LHCN-M2 (cell line): ENCODE data around the gene REXO2. TPM values are rescaled to one million over a fixed set of nuclear protein-coding genes. Genes with fewer than 3 reads are reported as not detected.

Source experiments
- DNase-seq: peaks from one replicate; pipeline ENCODE4 v3.0.0-alpha.2; 2012; ENCODE audit warnings: low read depth
- polyA plus RNA-seq: library from polyadenylated mRNA; unstranded; fragments of >200 nt; gene quantifications from one replicate; pipeline ENCODE4 v1.2.1, GENCODE V29; 2012; ENCODE audit warnings: missing spikeins
- total RNA-seq: library from RNA; depleted of rRNA; stranded (reverse); fragments of >200 nt; gene quantifications from 2 replicates; pipeline ENCODE4 v1.2.3, GENCODE V29; 2014; rRNA removed

The REXO2 gene
- total RNA-seq, result 177 and 185 TPM in 2 replicates
- polyA plus RNA-seq, result 150 TPM

GRCh38 chr11:114439229-114440120 is at the start of gene REXO2:
Gene REXO2, plus strand, starts transcription at chr11:114439467. Its CDS starts 62 bp downstream, at chr11:114439529.
- peak; percentile 93 for DNase-seq

DNA sequence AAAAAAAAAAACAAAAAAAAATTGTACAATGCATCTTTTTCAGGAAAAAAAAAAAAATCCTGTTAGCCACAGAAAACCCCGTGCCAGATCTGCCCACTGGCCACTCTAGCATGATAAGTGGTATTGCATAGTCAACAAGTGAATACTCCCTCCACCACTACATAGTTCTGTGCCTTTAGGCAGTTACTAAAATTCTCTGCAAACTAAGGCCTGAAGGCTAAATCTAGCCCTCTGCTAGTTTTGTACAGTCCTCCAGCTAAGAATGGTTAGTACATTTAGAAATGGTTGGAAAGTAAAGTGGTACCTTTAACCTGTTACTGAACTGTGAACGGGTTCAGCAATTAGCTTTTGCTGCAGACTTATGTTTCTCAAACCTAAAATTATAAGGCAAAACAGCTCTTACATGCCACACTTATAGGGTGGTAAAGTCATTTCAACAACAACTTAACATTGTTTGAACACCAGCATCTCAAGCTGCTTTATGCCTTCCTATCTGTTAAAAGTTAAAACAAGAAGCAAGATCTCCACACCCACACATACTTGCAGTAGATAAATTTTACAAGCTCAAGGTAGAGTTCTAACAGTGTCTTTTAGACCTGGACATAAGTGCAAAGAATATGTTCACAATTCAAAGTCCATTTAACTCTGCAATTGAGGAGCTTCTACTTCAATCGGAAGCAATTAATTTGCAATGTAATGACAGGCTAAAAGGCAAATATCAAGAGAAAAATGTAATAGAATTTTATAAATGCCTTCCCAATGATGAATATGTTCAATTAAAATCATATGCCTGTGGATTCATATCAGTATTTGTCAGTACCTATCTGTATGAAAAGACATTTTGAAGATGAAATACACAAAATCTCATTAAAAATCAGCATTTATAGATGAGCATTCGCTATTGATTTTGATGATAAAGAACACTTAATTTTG is 46.3 kb upstream of the REXO2 start:
- DNase-seq, result no peak

GRCh38 chr11:114395736-114396135 is 43.5 kb upstream of the REXO2 start:
- no peak for DNase-seq

DNA sequence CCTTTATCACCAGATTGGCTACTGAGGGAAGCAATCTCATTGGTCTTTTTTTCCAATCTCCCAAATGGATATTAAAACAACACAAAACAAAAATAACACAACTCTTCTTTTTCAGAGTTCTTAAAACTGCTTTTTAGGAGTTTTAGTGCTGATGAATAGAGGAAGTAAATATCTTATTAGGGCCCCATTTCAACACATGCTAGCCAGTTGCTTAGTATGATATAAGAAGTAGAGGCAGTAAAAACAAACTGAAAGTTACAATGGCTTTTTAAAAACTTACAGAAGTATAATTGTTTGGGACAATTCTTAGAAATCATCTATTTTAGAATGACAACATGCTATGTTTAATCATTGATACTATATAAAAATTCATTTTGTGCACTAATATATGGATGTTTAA is 42.4 kb upstream of the REXO2 start:
- DNase-seq, result no peak

- DNase-seq, result no peak
Observed at GRCh38 chr11:114397349-114397982, 41.8 kb upstream of the REXO2 start.

DNA sequence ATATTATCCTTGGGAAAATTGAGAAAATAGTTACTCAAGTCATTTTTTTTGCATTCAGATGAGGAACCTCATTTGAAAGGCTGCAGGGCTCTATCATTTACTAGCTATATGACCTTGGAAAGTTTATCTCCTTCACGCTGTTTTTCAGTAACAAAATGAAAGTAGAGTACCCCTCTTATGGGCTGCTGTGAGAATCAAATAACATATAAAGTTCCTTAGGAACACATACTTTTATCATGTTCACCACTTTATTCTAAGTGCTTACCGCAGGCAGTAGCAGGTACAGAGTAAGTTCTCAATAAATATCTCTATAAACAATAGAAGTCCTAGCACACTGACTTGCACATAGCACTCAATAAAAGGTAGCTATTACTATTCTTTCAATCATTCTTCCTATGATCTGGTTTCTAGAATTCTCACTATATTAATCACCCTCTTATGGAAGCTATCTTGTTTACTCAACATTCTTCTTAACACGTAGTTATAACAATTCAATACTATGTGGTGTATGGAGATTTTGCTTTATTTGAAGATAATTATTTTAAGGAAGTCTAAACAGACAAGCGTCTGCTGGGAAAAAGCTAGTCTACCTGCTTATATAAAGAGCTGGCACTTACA is 40.9 kb upstream of the REXO2 start:
- no peak for DNase-seq

DNA sequence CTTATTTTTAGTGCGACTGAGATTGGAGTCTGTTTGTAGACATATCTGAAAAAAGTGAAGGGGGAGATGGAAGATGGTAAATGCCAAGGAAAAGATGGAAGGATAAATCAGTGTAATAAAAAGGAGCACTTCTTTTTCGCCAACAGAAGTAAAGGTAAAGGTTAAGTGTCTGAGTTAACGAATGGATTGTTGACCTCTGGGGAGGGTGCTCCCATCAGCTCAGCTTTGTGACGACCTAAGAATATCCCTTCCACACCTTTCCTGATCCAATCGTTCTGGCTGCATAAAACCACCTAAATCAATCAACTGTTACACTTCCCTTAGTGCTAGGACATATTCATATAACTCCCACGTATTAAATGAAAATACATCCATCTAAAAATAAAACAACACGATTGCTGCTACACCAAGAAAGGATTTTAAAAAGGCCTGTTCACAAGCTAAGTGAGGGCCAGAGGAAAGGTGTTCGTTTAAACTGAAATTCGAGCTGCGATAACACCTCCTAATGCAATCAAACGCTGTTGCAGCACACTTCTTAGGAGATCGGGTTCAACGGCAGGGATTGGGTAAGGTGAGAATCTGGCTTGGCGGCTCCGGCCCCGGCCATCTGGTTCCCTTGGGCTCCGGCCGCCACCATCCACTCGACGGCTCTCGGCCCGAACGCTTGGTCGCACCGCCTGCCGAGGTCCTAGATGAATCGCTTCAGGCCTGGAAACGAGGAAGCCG is 39.6 kb upstream of the REXO2 start:
- no peak for DNase-seq

DNA sequence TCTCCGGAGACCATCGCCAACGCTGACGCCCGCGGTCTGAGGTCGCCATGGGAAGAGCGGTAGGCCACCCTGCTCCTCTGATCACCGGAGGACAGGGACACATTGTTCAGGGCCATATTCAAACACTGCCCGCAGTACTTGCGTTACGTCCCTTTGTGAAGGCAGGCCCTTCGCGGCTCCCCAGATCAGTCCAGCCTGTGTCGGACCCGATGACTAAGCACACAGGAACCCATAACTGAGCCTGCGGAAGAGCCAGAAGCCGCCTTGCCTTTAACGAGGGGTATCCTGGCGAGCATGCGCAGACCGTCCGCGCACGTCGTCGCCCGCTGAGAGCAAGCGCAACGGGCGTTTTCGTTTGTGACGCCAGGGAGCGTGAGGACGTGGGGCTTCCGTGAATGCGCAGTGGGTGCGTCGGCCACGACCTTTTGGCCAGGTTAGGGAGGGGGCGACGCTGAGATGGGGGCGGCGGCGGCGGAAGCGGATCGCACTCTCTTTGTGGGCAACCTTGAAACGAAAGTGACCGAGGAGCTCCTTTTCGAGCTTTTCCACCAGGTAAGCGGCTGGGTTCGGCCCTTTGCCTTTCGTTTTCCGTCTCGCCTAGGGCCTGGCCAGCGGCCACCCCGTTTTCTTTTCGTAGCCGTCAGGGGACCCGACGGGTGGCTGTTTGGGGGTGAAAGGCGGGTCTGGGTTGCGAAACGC is 38.9 kb upstream of the REXO2 start, which contains the start of the genes C11orf71 and RBM7:
Gene C11orf71 (minus strand): TSS at position 296 of the 699 bp plus-strand sequence. CDS start 180 bp downstream, at position 116.
Gene RBM7 (plus strand): TSS at position 451 of the 699 bp plus-strand sequence. CDS start 6 bp downstream, at position 457.
- DNase-seq, result peak; percentile 99

DNA sequence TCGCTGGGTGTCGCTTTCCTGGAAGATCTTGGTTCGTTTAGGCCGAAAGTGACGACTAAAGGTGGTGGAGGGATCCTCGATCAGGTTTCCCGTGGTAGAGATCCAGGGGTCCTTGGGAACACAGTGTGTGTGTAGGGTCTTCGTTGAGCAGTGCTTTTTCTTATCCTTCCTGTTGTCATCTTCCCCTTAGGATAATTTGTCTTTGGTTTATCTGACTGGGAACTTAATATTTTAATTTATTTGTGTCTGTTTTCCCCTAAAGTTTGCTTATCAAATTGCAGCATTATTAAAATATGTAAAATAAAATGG is 38.4 kb upstream of the REXO2 start:
- DNase-seq, result no peak

GRCh38 chr11:114401311-114401710 is 38.0 kb upstream of the REXO2 start:
- DNase-seq, result no peak

DNA sequence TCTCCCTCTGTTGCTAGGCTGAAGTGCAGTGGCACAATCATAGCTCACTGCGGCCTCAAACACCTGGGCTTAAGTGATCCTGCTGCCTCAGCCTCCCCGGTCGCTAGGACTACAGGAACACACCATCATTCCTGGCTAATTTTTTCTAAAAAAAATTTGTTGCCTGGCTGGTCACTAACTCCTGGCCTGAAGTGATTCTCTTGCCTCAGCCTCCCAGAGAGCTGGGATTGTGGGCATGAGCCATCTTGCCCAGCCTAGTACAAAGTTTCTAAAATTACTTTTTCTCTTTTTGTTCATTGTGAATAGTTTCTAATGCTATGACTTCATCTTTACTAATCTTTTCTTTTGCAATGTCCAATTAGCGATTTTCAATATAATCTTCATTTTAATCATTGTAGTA is 26.3 kb upstream of the REXO2 start:
- DNase-seq, result no peak

DNA sequence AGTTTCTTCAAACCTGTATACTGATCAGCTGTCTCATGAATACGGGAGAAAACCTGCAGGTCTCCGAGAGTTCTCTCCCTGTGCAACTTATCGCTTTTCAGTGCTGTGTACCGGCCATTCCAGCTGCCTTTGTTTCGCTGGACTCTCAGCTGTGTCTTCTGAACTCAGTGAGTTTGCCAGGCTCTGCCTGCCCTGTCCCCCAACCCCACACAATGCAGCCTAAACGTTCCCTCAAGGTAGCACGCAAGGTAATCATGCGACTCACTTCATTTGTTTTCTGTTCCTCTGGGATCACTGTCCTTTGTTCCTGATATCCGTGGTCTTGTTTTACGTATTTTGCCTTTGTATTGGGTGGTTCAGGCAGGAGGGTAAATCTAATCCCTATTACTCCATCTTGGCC is 25.3 kb upstream of the REXO2 start:
- DNase-seq, result no peak

GRCh38 chr11:114416441-114416961 is 22.8 kb upstream of the REXO2 start:
- DNase-seq, result peak; percentile 36

- DNase-seq, result no peak
Observed at GRCh38 chr11:114426280-114426679, 13.0 kb upstream of the REXO2 start.

DNA sequence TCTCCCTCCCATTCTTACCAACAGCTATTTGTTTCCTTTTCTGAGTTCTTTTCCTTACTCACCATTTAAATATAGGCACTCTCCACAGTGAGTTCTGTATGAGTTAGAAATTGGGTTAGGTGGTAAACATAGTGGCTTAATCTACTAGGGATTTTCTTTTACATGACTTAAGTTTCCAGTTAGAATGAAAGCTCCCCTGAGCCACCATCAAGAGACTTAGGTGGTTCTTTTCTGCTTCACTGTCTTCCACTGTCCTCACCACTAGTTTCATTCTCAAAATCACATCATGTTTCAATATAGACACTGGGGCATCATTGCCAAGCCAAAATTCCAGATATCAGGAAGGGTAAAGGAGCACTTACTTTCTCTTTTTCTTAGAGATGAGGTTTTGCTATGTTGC is 9.0 kb upstream of the REXO2 start:
- DNase-seq, result no peak

DNA sequence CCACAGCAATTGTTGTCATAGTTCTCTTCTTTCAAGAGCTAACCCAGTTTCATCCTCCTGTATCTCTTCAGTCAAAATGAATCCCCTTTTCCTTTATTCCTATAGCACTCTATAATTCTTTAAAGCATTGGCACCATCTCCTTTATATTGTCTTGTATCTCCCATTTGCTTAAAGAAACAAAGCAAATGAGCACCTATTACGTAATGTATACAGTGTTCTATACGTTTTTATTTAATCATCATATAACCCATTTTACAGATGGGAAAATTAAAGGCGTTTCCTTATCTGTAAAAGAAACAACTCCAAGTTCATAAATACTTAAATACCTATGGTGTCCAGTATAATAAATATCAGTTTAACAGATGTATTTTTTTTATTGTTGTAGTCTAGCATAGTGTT is 6.4 kb upstream of the REXO2 start:
- DNase-seq, result no peak

GRCh38 chr11:114433376-114433775 is 5.9 kb upstream of the REXO2 start:
- DNase-seq, result no peak

GRCh38 chr11:114438303-114438702 is 964 bp upstream of the REXO2 start:
- no peak for DNase-seq

DNA sequence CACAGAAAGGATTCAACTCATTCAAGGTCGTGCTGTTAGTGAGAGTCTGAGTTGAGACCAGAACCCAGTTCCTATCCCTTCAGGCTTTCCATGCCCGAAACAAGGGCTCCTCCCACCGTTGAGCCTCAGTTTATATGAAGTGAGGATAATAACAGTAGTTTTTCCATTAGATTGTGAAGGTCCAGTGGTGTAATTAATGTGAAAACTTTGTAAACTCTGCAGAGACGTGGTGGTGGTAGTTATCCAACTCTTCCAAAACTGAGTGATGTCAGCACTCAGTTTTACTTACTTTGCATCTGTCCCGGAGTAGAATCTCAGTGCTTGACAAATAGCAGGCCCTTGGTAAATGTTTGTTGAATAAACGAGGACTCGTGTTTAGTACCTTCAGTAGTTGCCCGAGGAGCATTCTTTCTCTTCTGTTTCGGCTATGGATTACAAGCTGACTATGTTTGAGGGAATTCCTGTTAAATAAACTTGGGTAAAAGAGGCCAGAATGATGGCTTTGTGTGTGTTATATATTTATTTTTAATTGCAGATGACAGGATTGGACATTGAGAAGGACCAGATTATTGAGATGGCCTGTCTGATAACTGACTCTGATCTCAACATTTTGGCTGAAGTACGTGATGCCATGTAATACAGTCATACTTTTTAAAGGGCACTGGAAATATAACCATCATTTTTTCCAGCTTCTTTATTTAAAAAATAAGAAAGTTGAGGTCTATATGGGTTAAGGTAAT is 1.0 kb downstream of the REXO2 start:
- peak; percentile 3 for DNase-seq
